ENCODE results near the gene FADS3. TPM values are rescaled to one million over a fixed set of nuclear protein-coding genes. Genes with fewer than 3 reads are reported as not detected.

The FADS3 gene
- total RNA-seq, 3 donors from 2014 or later: 8.4 to 21.0 (median 11.5) TPM

- no peak for DNase-seq
Measured at GRCh38 chr11:61869429-61869707, 22.0 kb downstream of the FADS3 start.

GRCh38 chr11:61868571-61869428 lies 22.5 kb downstream of the FADS3 start:
- no peak for TF ChIP-seq CTCF (IDR thresholded peaks at IDR 0.05)
- Histone ChIP-seq H3K36me3 (ENCODE audit: low read depth) (no peaks in the 10 kb centered on the region), H3K9me3 (no peaks in the 10 kb centered on the region), H3K4me3 (no peak overlapping the region), H3K4me1 (ENCODE audit: low read depth) (no peaks in the 10 kb centered on the region)
- intact Hi-C loops (cut with DNase I, micrococcal nuclease): no loop called here
- DNase-seq: no peak
- ATAC-seq: no peak

More at GRCh38 chr11:61869429-61869707, 22.0 kb downstream of the FADS3 start:
- ATAC-seq: no peak
- Histone ChIP-seq H3K4me1 (ENCODE audit: low read depth) (no peaks in the 10 kb centered on the region), H3K4me3 (no peak overlapping the region), H3K36me3 (ENCODE audit: low read depth) (no peaks in the 10 kb centered on the region), H3K9me3 (no peaks in the 10 kb centered on the region)
- TF ChIP-seq CTCF (IDR thresholded peaks at IDR 0.05): no peak
- intact Hi-C loops (cut with DNase I, micrococcal nuclease): no loop called here

- TF ChIP-seq CTCF (IDR thresholded peaks at IDR 0.05): no peak
- no peaks in the 10 kb centered on the region for H3K4me1 ChIP-seq (ENCODE audit: low read depth)
- intact Hi-C loops (cut with DNase I, micrococcal nuclease): no loop called here
- H3K4me3 ChIP-seq: no peak overlapping the region
- no peaks in the 10 kb centered on the region for H3K36me3 ChIP-seq (ENCODE audit: low read depth)
- no peaks in the 10 kb centered on the region for H3K9me3 ChIP-seq
- no peak for ATAC-seq
- no peak for DNase-seq
Measured at GRCh38 chr11:61866958-61867343, 24.4 kb downstream of the FADS3 start.

- intact Hi-C loops (cut with DNase I, micrococcal nuclease): no loop called here
- Histone ChIP-seq H3K9me3 (no peaks in the 10 kb centered on the region), H3K4me1 (ENCODE audit: low read depth) (no peaks in the 10 kb centered on the region), H3K36me3 (ENCODE audit: low read depth) (no peaks in the 10 kb centered on the region), H3K4me3 (no peak overlapping the region)
- ATAC-seq: no peak
- no peak for TF ChIP-seq CTCF (IDR thresholded peaks at IDR 0.05)
- DNase-seq: no peak
Measured at GRCh38 chr11:61866231-61866957, 25.0 kb downstream of the FADS3 start.

GRCh38 chr11:61864814-61865775 lies 26.2 kb downstream of the FADS3 start:
- H3K4me1 ChIP-seq (ENCODE audit: low read depth): no peaks in the 10 kb centered on the region
- H3K9me3 ChIP-seq: no peaks in the 10 kb centered on the region
- no peak for TF ChIP-seq CTCF (IDR thresholded peaks at IDR 0.05)
- no peak for ATAC-seq
- intact Hi-C loops (cut with DNase I, micrococcal nuclease): no loop called here
- no peak overlapping the region for H3K4me3 ChIP-seq
- DNase-seq: no peak
- no peaks in the 10 kb centered on the region for H3K36me3 ChIP-seq (ENCODE audit: low read depth)
